Epithelial cell of esophagus (primary cell): Measurements from ENCODE around the gene LRRC71.

Experiments used
- DNase-seq: peaks from one replicate; pipeline ENCODE4 v3.0.0; 2010; ENCODE audit warnings: low read depth
- H3K4me3 ChIP-seq: 2 replicates; pipeline ENCODE4 v1.5.1; 2011; ENCODE audit warnings: mild to moderate bottlenecking, low read length, control low read depth
- TF ChIP-seq, protein P1 (sequence below): IDR thresholded peaks from 2 replicates; pipeline ENCODE4 v1.5.1; 2011; ENCODE audit warnings: low read depth, mild to moderate bottlenecking, low read length, control low read depth, inconsistent platforms; ENCODE audit not compliant: insufficient read depth; ENCODE audit errors: missing control alignments

Gene LRRC71

DNA sequence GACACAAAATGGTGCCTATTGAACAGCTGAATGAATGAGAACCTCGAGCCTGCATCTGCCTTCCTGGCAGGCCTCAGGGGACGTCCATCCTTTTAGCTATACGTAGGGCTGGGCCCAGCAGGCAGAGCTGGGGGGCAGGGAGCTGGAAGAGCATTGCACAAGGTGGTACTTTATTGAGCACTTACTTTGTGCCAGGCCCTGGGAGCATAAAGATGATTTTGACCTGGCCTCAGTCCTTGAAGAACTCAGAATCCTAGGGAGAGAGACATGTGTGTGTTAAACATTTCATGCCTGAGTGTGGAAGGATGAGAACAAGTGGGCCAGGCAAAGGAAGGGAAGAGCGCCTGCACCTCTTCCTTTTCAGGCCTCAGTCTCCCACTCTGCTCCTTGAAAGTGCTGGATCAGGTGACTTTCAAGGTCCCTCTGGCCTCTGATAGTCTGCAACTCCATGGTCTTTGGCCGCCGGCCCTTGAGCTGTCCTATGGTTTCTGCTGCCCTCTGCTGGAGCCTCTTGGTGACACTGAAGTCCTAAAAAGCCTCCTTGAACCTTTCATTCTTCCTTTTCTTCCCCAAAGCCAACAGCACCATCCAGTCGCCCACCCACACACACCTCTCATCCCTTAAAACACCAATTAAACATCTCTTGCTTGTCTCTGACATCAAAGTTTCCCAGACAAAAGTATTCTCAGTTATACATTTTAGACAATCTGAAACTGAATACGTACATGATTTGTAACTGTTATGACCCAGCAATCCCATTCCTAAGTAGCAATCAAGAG lies 30.4 kb upstream of the LRRC71 start:
- TF ChIP-seq, protein P1, sequence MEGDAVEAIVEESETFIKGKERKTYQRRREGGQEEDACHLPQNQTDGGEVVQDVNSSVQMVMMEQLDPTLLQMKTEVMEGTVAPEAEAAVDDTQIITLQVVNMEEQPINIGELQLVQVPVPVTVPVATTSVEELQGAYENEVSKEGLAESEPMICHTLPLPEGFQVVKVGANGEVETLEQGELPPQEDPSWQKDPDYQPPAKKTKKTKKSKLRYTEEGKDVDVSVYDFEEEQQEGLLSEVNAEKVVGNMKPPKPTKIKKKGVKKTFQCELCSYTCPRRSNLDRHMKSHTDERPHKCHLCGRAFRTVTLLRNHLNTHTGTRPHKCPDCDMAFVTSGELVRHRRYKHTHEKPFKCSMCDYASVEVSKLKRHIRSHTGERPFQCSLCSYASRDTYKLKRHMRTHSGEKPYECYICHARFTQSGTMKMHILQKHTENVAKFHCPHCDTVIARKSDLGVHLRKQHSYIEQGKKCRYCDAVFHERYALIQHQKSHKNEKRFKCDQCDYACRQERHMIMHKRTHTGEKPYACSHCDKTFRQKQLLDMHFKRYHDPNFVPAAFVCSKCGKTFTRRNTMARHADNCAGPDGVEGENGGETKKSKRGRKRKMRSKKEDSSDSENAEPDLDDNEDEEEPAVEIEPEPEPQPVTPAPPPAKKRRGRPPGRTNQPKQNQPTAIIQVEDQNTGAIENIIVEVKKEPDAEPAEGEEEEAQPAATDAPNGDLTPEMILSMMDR: peak; percentile 86
- H3K4me3 ChIP-seq: no peak overlapping the region
- peak; percentile 76 for DNase-seq

DNA sequence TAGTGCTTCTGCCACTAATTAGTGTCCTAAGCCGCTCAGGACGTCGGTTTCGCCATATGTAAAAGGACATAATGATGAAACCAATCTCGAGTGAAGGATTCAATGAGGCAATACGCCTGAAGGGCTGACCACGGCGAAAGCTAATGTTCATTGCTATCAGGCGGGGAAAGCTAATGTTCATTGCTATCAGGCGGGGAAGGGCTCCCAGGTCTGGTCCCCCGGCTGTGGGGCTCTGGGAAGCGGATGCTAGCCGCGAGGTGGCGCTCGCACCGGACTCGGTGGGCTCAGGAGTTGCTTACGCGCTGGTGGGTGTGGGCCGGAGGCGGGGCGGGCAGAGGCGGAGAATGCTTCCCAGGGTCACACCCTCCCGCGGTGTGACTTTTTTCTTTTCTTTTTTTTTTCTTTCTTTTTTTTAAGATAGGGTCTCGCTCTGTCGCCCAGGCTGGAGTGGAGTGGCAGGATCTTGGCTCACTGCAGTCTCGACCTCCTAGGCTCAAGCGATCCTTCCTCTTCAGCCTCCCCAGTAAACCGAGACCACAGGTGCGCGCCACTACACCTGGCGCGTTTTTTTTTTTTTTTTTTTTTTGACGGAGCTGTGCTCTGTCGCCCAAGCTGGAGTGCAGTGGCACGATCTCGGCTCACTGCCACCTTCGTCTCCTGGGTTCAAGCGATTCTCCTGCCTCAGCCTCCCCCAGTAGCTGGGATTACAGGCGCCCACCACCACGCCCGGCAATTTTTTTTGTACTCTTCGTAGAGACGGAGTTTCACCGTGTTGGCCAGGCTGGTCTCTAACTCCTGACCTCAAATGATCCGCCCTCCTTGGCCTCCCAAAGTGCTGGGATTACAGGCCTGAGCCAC lies 28.0 kb upstream of the LRRC71 start:
- TF ChIP-seq, protein P1: peak; percentile 75
- H3K4me3 ChIP-seq: peak overlapping the region; percentile 37
- peak; percentile 90 for DNase-seq

DNA sequence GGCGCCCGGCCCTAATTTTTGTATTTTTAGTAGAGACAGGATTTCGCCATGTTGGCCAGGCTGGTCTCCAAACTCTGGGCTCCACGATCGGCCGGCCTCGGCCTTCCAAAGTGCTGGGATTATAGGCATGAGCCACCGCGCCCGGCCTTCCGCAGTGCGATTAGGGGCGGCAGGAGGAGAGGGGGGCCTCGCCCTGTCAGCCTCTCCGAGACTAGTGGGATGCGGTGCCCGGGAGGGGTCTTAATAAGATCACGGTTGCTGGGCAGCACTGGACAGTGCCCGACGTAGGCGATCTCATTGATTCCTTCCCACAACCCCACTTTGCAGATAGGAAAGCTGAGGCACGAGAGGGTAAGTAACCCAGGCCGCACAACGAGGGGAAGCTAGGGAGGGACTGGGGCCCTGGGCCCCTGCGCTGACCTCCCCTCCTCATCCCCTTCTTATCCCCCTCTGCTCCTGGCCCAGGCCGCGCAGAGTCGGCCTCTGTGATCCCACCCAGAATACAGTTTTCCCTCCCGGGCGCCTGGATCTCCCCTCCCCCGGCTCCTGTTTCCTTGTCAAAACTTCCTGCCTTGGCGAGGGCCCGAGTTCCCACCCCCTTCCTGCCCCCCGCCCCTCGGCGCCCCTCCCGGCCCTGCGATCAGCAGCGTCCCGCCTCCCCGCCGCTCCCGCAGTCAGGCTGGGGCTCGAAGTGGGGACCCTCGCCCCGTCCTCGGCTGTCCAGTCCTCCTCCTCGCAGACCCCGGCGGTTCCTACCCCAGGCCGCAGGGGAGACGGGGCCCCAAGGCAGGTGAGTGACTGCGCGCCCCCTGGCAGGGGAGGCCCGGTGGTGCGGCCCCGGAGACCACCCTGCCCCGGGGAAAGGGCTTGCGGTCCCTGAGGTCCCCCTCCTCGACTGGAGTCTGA lies 27.1 kb upstream of the LRRC71 start, which contains the start of gene PEAR1:
Gene PEAR1, plus strand, starts transcription at position 671 of the 906 bp plus-strand sequence. CDS start 10,209 bp downstream, outside the sequence.
- peak within 1 kb of the TSS; percentile 37 for H3K4me3 ChIP-seq
- no peak for DNase-seq
- TF ChIP-seq, protein P1: no peak

DNA sequence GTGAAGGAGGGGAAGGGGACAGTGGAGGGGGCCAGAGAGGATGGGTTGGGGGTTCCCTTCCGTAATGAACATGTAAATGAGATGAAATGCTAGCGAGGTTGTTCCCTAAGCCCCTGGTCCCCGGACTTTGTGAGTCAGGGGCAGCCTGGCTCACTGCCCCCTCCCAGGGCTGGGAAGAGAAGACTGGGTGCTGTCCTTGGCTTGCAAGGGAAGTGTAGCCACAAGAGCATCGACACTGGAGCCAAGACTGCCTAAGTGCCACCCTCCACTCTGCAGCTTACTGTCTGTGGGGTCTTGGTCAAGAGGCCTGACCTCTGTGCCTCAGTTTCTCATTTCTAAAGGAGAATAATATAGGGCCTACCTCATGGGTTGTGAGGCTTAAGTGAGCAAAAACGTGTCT lies 26.4 kb upstream of the LRRC71 start:
- TF ChIP-seq, protein P1: no peak
- no peak for DNase-seq
- no peak overlapping the region for H3K4me3 ChIP-seq

DNA sequence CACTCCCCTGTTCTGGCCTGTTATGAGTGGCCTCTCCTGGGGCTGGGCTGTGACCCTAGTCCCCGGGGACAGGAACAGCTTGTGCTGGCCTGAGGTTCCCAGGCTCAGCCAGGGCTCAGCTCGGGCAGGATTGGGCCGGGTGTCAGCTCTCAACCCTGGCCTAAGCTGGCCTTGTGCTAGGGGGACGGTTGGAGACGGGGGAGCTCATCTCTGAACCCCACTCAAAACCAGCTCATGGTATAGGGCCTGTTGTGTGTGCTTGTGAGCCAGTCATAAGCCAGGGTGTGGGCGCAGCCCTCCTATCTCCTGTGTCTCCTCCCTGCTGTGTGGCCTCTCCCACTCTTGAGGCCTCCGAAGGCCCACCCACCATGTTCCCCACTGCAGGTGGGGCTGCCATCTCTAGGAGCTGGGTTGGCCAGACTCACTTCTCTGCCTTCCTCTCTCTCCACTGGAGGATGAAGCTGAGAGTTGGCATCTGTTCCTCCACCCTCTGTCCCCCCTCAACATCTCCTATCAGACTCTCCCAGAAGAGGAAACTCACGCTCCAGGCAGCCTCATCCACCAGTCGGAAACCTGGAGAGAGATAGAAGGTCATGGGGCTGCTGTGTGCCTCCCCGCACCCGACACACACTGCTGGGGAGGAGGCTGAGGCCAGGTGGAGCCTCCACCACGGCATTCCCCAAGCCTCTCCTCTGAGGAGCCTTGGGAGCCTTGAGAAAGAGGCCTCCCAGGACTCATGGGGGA lies 25.5 kb upstream of the LRRC71 start:
- DNase-seq: no peak
- no peak overlapping the region for H3K4me3 ChIP-seq
- TF ChIP-seq, protein P1: no peak

DNA sequence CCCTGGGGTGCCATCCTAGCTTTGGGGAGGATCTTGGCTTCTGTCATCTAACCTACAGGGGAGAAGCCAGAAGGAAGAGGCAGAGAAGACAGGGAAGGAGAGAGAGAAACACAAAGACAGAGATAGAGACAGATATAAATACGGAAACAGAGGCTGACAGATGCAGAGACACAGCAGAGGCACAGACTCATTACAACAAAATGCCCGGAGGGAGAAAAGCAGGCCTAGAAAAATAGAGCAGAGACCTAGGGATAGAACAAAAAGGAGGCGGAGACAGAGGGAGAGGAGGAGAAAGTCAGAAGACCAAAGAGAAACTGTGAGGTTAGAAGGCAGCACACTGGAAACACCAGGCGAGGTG lies 25.0 kb upstream of the LRRC71 start:
- DNase-seq: peak; percentile 36
- TF ChIP-seq, protein P1: no peak
- H3K4me3 ChIP-seq: no peak overlapping the region
